Activated CD8-positive, alpha-beta memory T cell treated with anti-CD3 and anti-CD28 coated beads, Interleukin-2, amount 50 U/mL, for 24 hours (primary cell): ENCODE data around the gene PRR23A.
"Not testable (repeated sequence)": the region's sequence is repeated elsewhere in the genome, so short reads cannot be mapped to it uniquely, and the experiment has no call there.

Source experiments
- DNase-seq: peaks from one replicate; pipeline ENCODE4 v3.0.0-alpha.2; 2020; ENCODE audit errors: extremely low read depth

The PRR23A gene

DNA sequence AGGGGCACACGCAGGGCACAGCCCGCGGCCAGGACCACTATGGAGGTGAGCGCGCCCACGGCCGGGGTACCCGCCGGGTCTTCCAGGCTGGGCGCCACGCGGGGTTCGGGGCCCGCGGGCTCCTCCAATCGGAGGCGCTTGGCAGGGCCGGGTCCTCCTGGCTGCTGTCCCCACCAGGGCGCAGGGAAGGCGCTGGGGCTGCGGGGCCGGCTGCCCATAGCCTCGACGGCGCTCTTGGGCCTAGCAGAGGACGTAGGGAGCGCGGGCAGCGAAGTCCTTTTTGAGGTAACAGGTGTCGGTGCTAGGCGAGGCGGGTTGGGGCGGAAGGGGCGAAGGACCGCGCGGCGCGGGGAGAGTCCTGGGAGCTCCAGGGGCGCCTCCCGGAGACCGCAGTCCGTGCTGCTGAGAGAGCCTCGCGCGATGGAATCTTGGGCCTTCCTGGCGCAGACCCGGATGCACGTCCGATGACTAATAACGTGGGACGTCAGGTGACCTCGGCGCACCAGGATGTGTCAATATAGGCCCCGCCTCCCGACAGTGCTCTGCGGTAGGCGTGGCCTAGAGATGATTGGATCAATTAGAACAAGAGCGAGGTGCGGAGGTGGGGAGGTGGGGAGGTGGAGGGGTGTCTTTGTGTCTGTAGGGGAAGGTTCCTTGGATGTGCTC lies at the start of gene PRR23A:
PRR23A (minus strand) TSS at position 218 of the 666 bp plus-strand sequence; CDS start at position 218, 0 bp downstream.
- DNase-seq, result no peak

DNA sequence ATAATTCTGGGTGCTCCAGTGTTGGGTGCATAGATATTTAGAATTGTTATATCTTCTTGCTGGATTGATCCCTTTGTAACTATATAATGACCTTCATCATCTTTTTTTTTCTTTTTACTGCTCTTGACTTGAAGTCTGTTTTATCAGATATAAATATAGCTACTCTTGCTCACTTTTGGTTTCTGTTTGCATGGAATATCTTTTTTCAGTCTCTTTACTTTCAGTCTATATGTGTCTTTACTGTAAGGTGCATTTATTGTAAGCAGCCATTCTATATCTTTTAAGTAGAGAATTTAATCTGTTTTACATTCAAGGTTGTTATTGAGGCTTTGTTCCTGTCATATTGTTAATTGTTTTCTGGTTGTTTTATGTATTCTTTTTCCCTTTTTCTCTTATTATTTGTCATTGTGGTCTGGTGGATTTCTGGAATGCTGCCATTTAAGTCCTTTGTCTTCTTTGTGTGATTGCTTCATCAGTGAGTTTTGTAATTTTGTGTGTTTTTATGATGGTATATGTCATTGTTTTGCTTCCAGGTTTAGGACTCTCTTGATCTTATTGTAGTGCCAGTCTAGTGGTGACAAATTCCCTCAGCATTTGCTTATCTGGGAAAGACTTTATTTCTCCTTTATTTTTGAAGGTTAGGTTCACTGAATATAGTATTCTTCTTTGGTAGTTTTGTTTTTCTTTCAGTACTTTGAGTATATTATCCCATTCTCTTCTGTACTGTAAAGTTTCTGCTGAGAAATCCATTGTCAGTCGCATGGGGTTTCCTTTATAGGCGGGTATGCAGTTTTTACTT lies 46.9 kb upstream of the PRR23A start:
- DNase-seq, result no peak

DNA sequence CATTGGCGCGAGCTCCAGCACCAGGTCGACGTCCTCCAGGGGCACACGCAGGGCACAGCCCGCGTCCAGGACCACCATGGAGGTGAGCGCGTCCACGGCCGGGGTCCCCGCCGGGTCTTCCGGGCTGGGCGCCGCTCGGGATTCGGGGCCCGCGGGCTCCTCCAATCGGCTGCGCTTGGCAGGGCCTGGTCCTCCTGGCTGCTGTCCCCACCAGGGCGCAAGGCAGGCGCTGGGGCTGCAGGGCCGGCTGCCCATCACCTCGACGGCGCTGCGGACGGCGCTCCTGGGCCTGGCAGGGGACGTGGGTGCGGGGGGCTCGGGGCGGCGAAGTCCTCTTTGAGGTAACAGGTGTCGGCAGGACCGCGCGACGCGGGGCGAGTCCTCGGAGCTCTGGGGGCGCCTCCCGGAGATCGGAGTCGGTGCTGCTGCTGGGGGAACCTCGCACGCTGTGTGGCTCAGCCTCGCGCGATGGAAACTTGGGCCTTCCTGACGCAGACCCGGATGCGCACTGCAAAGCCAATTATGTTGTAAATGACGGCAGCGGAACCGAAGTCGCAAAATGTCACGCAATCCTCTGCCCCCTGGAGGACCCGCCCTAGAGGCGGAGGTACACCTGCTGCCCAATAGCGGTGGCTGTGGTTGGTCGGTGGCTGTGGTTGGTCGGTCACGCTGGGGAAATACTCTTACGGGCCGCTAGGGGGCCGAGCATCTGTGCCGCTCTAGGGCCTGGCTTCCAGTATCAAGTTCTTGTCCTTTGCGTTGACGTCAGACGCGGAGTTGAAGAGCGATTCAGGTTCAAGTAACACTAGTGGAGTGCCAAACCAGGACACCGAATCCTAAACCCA lies 38.5 kb upstream of the PRR23A start, which contains the start of gene PRR23C:
PRR23C (minus strand) TSS at position 527 of the 845 bp plus-strand sequence; CDS start at position 255, 272 bp downstream.
- DNase-seq, result no peak

DNA sequence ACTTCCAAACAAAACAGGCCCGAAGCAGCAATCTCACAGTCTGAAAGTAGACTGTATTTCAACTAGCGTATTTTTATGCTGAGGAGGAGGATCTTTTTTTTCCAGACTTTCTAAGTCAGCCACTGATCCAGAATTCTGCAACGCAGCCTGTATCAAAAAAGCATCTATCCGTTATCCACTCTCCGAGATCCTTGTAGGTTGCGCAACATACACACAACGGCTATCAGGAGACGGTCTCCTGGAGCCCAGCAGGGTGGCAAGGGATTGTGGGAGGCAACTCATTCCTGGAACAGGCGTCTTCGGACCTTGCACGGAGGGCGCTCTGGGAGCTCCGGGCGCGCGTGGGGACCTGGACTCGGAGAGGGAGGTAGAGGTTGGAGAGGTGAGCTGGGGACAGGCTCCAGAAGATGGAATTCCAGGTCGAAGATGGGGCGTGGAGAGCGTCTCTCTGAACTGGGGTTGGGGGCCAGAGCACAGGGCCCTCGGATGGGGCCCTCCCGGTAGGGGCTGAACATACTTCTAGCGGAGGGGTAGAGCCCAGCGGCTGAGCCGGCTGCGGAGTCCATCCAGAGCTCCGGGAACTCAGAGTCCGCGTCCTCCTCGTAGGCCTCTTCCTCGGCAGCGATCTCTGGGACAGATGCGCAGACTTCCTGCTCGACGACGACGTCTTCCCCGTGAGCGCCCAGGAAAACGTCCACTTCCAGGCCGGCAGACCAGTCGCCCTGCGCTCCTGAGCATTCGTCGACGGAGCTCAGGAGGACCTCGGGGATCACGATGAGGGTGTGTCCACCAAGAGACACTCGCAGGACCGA lies 37.7 kb upstream of the PRR23A start:
- DNase-seq, result no peak

DNA sequence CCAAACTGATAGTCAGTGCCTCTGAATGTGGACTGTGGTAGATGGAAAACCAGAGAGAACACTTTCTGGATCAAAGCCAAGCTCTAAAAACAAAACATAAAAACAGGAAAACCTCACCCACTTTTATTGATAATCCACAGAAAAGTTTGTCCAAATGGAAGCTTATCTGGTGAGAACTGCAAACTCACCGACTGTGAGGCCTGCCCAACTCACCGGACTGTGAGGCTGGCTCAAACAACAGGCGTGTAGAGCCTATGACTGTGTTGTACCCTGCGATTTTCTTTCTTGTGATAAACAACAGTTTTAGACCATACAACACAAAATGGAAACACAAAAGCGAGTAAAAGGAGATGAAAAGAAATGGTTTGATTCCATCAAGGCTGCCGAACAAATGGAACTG lies 31.4 kb upstream of the PRR23A start:
- DNase-seq, result no peak

DNA sequence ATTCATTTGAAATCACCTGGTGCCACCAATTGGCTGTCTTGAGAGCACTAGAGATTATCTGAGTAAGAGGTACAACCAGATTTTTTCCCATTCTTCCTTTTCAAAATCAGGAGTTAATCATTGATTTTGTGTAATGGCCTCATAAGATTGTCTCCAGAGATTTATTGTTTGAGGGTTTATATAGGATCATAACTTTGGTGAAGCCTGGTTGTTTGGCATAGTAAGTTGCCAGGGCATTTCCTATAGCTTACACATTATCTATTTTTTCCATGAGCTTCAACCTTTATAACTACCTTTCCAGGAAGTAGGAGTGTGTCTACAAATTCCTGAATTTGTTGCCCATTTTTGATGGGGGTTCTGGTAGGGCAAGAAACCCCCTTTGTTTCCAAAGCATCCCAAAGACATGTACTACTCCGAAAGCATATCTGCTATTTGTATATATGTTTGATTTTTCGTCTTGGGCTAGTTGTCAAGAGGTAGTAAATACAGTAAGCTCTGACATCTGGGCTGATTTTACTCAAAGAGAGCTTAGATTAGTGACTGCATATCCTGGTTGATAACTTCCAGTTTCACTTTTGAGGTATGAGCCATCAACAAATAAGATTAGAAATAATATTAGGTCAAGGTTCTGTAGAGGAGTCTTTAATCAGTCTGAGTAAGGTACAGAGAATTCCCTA lies 26.4 kb upstream of the PRR23A start:
- no peak for DNase-seq

DNA sequence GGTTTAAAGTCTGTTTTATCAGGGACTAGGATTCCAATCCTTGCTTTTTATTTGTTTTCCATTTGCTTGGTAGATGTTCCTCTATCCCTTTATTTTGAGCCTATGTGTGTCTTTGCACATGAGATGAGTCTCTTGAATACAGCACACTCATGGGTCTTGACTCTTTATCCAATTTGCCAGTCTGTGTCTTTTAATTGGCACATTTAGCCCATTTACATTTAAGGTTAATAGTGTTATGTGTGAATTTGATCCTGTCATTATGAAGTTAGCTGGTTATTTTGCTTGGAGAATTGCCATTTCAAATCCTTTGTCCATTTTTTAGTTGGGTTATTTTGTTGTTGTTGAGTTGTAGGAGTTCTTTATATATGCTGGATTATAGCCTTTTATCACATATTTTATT lies 24.5 kb upstream of the PRR23A start:
- DNase-seq, result not testable (repeated sequence)

DNA sequence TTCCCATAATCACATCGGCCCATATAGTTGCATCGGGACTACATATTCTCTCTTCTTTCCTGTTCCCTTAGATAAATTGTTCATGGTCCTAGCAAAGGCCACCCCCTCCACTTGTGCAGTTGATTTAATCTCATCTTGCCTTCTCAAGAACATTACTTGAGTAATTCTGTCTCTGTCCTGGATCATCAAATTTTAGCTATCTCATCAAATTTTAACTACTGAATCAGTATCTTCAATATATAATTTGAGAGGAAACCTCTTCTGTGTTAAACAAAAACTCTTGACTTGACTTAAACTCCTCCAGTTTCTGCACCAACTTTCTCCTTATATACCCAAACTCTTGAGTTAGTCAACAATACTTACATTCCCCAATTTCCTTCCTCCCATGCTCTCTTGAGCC lies 18.9 kb upstream of the PRR23A start:
- no peak for DNase-seq

DNA sequence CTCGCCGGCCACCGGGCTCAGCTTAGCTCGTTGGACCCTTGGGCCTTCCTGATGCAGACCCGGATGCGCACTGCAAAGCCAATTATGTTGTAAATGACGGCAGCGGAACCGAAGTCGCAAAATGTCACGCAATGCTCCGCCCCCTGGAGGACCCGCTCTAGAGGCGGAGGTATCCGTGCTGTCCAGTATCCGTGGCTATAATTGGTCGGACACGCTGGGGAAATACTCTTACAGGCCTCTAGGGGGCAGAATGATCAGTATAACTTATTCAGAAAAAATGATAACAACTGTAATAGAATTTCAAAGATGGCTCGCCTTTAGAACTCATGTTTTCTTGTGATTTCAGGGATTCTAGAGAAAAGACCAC lies 14.8 kb upstream of the PRR23A start, which contains the start of gene PRR23B:
PRR23B (minus strand) TSS at position 59 of the 367 bp plus-strand sequence. CDS start 265 bp downstream, outside the sequence.
- DNase-seq, result no peak

DNA sequence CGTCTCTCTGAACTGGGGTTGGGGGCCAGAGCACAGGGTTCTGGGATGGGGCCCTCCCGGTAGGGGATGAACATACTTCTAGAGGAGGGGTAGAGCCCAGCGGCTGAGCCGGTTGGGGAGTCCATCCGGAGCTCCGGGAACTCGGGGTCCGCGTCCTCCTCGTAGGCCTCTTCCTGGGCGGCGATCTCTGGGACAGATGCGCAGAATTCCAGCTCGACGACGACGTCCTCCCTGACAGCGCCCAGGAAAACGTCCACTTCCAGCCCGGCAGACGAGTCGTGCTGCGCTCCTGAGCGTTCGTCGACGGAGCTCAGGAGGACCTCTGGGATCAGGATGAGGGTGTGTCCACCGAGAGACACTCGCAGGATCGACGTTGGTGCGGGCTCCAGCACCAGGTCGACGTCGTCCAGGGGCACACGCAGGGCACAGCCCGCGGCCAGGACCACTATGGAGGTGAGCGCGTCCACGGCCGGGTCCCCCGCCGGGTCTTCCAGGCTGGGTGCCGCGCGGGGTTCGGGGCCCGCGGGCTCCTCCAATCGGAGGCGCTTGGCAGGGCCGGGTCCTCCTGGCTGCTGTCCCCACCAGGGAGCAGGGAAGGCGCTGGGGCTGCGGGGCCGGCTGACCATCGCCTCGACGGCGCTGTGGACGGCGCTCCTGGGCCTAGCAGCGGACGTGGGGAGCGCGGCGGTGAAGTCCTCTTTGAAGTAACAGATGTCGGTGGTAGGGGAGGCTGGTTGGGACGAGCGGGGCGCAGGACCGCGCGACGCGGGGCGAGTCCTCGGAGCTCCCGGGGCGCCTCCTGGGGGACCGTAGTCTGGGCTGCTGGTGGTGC lies 14.2 kb upstream of the PRR23A start:
- DNase-seq, result no peak

DNA sequence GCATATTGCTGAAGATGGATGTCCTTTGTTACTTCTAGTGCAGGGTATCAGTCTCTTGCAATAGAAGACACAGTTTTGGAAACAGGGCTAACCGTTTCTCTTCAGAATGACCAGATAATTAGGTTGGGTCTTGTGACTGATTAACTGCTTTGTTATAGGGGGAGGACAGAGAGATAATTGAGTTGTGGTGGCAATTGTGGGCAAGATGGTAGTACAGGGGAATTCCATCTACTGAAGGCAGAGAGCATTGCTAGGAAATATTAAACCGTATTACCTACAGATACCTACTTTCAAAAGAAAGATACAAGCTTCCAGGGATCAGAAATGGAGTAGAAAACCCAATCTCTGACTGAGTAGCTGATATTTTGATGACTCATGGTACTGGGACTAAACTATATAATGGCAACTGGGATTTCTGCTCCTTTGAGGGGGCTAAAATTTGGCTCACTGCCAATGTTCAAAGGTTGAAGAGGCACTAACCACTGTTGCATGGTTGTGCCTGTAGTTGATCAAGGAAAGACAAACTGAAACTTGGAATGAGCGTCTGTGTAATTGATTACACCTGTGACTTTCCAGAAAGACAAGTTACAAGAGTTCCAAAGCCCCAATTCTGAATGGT lies 10.5 kb upstream of the PRR23A start:
- DNase-seq, result no peak

DNA sequence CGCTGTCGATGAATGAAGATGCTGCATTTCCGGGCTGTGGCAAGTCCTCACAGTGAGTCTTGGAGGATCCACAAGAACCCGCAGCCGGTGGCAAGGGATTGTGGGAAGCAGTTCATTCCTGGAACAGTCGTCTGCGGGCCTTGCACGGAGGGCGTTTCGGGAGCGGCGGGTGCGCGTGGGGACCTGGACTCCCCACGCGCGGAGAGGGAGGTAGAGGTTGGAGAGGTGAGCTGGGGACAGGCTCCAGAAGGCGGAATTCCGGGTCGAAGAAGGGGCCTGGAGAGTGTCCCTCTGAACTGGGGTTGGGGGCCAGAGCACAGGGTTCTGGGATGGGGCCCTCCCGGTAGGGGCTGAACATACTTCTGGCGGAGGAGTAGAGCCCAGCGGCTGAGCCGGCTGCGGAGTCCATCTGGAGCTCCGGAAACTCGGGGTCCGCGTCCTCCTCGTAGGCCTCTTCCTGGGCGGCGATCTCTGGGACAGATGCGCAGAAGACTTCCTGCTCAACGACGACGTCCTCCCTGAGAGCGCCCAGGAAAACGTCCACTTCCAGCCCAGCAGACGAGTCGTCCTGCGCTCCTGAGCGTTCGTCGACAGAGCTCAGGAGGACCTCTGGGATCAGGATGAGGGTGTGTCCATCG lies 593 bp downstream of the PRR23A start:
- no peak for DNase-seq

DNA sequence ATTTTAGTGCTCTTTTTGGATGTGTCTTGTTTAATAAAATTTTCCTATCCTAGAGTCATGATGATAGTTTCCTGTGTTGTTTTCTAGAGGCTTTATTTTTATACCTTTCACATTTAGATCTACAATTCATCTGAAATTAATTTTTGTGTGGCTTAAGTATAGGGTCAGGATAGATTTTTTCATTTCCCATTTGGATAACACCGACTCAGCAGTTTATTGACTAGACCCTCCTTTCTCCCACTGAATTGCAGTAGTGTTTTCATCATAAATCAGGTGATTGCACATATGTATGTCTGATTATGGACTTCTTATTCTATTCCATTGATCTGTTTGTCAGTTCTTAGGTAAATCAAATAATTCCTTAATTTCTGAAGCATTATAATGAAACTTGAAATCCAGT lies 10.4 kb downstream of the PRR23A start:
- DNase-seq, result no peak

DNA sequence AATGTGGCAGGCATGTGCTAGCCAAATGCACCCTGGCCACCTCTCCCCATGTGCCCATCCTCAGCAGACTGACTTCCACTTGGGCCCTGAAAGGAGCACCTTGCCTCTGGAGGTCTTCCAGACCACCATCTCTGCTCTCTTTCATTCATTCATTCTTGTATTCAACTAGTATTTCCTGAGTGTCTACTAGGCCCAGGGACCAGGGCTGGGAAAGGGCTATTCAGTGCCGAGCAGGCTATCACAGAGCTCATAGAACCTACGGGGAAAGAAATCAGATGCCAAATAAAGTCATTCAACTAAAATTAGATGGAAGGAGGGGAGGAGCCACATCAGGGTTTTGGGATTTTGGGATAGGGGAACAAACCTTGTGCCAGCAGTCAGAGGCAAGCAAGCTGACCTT lies 18.9 kb downstream of the PRR23A start:
- DNase-seq, result no peak

DNA sequence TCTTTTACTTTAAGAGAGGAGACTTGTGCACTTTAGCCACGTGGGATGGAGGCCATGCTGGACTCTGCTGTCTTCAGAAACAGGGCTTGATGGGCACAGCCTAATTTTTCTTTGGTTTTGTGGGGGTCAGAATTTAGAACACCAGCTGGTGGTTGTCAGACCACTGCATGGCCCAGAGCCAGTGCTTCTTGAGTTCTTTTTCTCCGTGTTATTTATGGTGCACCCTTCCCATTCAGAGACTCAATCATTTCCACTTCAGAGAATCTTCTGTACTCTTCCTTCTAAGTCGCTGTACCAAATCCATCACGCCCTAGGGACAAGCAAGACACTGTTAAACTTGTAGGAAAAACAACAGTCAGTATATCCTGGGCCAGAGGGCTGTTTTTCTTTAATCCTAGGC lies 20.1 kb downstream of the PRR23A start:
- no peak for DNase-seq

DNA sequence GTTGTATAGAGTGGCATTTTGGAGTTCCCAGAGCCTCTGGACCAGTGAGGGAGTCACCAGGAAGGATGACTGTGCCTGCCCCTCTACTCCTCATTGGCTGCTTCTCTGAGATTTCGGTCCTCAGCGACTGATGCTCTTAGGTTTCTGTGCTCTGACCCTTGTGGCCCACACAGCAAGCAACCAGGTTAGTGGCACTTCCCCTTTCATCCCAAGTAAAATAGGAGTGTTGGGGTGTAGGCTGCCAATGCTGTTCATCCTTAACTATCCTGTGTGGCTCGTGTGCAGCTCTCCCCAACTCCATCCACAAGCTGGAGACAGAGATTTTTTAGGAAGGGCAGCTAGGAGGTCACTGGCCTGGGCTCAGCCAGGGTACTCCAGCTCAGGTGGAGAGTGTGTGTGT lies 21.3 kb downstream of the PRR23A start:
- DNase-seq, result no peak

DNA sequence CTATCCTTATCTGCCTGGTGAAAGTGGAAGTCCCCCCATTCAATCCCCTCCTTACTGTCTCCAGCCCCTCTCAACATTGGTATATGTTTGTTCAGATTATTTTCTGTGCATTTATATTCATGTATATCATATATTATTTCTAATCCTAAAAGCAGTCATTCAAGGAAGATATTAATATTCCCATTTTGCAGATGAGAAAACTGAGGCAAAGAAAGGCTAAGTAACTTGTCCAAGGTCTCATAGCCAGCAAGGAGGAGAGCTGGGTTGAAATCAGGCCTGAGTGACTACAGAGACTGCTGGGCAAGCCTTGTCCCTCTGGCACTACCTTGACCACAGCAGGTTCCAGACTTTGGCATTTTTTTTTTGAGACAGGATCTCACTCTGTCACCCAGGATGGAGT lies 30.0 kb downstream of the PRR23A start:
- no peak for DNase-seq

DNA sequence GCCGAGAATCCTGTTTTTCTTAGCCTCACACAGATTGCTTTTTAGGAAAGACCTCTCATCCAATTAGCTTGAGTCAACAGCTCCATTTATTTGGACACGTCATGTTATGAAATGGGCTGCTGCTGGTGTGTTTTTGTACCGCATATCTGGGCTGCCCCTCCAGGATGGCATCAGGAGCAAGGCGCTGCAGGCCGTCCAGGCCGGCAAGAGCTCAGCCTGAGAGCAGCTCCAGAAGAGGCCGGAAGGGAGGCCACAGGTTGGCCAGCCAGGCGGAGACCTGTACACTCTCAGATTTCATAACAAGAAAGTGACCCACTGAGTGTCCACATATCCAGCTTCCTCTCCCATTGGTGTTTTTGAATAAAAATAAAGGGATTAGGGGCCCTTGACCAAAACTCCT lies 30.7 kb downstream of the PRR23A start:
- DNase-seq, result no peak

DNA sequence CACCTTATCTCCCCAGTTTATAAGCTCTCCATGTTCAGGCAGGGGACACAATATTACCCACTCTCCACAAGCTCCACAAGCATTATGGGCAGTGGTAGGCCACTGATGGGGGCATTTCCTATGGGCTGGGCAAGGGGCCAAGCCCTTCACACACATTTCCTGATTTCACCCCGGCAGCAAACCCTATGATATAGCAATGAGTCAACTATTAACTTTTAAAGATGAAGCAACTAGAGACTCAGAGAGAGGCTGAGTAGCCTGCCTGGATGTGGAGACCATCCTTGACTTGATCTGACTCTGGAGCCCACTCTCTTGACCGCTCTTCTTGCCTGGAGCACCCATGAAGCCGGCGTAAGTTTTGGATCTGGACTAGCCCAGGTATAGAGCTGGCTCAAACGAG lies 31.6 kb downstream of the PRR23A start:
- no peak for DNase-seq
